ENCODE results near the gene ITGB6.

DNA sequence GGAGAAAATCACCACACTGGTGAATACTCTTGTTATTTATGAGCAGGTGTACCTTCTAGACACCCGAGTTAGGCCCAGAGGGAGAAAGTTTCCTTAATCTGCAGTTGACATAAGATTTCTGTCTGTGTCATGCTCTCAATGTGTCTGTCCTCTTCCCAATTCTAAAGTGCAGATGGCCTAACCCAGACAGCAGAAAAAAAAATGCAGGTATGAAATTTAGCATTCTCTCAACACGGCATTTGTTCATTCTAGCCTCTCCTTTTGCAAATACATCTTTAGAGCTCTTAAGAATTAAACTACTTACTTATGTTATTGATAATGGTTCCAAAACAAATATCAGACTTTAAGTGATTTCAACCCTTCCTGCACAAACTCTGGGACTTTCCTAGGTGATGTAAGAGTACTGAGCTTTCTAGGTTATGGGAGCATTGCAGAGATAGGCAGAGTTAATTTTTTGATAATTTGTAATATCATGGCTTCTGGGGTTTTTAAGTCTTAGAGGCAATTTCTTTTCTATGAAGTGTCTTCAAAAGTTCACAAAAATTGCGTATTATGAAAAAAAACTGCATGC lies 32.9 kb upstream of the ITGB6 start:
- TF ChIP-seq, protein P1, sequence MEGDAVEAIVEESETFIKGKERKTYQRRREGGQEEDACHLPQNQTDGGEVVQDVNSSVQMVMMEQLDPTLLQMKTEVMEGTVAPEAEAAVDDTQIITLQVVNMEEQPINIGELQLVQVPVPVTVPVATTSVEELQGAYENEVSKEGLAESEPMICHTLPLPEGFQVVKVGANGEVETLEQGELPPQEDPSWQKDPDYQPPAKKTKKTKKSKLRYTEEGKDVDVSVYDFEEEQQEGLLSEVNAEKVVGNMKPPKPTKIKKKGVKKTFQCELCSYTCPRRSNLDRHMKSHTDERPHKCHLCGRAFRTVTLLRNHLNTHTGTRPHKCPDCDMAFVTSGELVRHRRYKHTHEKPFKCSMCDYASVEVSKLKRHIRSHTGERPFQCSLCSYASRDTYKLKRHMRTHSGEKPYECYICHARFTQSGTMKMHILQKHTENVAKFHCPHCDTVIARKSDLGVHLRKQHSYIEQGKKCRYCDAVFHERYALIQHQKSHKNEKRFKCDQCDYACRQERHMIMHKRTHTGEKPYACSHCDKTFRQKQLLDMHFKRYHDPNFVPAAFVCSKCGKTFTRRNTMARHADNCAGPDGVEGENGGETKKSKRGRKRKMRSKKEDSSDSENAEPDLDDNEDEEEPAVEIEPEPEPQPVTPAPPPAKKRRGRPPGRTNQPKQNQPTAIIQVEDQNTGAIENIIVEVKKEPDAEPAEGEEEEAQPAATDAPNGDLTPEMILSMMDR (IDR thresholded peaks at IDR 0.05), result no peak
- TF ChIP-seq ZFX (IDR thresholded peaks at IDR 0.05; ENCODE audit: borderline replicate concordance), result no peak
